DMS 273 treated with DMSO at 0.1 percent for 48 hours (cell line): ENCODE data around the gene GSTA1.
"Not testable (repeated sequence)": the region's sequence is repeated elsewhere in the genome, so short reads cannot be mapped to it uniquely, and the experiment has no call there.

Experiments used
- DNase-seq: peaks from one replicate; lab custom pipeline; 2025; lab: John Stamatoyannopoulos, UW

The GSTA1 gene

GRCh38 chr6:52803668-52804255 is at the start of gene GSTA1:
Gene GSTA1, minus strand, starts transcription at chr6:52803816. Its CDS starts 4,549 bp downstream, at chr6:52799267.
- not testable (repeated sequence) for DNase-seq

GRCh38 chr6:52849137-52849536 is 45.5 kb upstream of the GSTA1 start:
- no peak for DNase-seq

GRCh38 chr6:52846002-52846401 is 42.4 kb upstream of the GSTA1 start:
- no peak for DNase-seq

GRCh38 chr6:52843605-52844004 is 40.0 kb upstream of the GSTA1 start:
- DNase-seq = no peak

- no peak for DNase-seq
Observed at GRCh38 chr6:52840763-52841585, 37.4 kb upstream of the GSTA1 start, which contains the start of gene GSTA5. Gene GSTA5, minus strand, starts transcription at chr6:52840813.

- no peak for DNase-seq
Observed at GRCh38 chr6:52839124-52840055, 35.8 kb upstream of the GSTA1 start.

- no peak for DNase-seq
Observed at GRCh38 chr6:52834481-52834880, 30.9 kb upstream of the GSTA1 start.

- DNase-seq = not testable (repeated sequence)
Observed at GRCh38 chr6:52830869-52831268, 27.3 kb upstream of the GSTA1 start.

- no peak for DNase-seq
Observed at GRCh38 chr6:52829046-52829817, 25.6 kb upstream of the GSTA1 start.

- not testable (repeated sequence) for DNase-seq
Observed at GRCh38 chr6:52828621-52829020, 25.0 kb upstream of the GSTA1 start.

- DNase-seq = not testable (repeated sequence)
Observed at GRCh38 chr6:52827073-52827783, 23.6 kb upstream of the GSTA1 start.

- DNase-seq = no peak
Observed at GRCh38 chr6:52826513-52826912, 22.9 kb upstream of the GSTA1 start.

GRCh38 chr6:52825900-52826459 is 22.4 kb upstream of the GSTA1 start:
- DNase-seq = not testable (repeated sequence)

GRCh38 chr6:52825270-52825793 is 21.7 kb upstream of the GSTA1 start:
- not testable (repeated sequence) for DNase-seq

GRCh38 chr6:52821842-52822241 is 18.2 kb upstream of the GSTA1 start:
- DNase-seq = no peak

- no peak for DNase-seq
Observed at GRCh38 chr6:52820198-52820597, 16.6 kb upstream of the GSTA1 start.

- DNase-seq = no peak
Observed at GRCh38 chr6:52815167-52816092, 11.8 kb upstream of the GSTA1 start.

GRCh38 chr6:52814545-52814944 is 10.9 kb upstream of the GSTA1 start:
- not testable (repeated sequence) for DNase-seq

GRCh38 chr6:52809777-52810176 is 6.2 kb upstream of the GSTA1 start:
- not testable (repeated sequence) for DNase-seq
